Erythroblast (primary cell): ENCODE measurements around the gene SRCIN1.

Experiments used
- GATA1 ChIP-seq: IDR thresholded peaks from 2 replicates; pipeline ENCODE4 v1.6.1; 2011; ENCODE audit warnings: low read depth, mild to moderate bottlenecking, control low read depth, low read length, moderate library complexity
- POLR2A ChIP-seq: IDR thresholded peaks from 2 replicates; pipeline ENCODE4 v1.6.1; 2011; ENCODE audit warnings: mild to moderate bottlenecking, low read length

GRCh38 chr17:38582069-38582468, 23.7 kb downstream of the SRCIN1 start:
- TF ChIP-seq POLR2A (no peak), GATA1 (no peak)
